ENCODE measurements around the gene L3MBTL2.

Gene L3MBTL2

DNA sequence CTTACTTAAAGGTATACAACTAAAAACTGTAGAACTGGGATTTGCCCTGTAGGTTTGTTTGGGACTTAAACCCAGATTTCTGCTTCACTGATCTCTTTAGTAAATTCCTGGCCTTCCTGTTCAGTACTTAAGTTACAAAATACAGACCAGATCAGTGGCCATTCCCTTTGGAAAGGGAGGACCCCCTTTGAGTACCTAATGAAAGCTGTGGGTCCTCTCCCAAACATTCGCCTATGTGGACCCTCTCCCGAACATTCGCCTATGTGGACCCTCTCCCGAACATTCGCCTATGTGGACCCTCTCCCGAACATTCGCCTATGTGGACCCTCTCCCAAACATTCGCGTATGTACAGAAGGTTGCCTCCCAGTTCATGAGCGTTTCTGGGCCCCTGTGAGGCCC, 10.3 kb downstream of the L3MBTL2 start:
- DNase-seq (ENCODE audit: low read depth in 2 of 2): no peak

- DNase-seq (ENCODE audit: low read depth in 2 of 2): no peak
These were observed 10.8 kb downstream of the L3MBTL2 start for GRCh38 chr22:41215926-41216325.

DNA sequence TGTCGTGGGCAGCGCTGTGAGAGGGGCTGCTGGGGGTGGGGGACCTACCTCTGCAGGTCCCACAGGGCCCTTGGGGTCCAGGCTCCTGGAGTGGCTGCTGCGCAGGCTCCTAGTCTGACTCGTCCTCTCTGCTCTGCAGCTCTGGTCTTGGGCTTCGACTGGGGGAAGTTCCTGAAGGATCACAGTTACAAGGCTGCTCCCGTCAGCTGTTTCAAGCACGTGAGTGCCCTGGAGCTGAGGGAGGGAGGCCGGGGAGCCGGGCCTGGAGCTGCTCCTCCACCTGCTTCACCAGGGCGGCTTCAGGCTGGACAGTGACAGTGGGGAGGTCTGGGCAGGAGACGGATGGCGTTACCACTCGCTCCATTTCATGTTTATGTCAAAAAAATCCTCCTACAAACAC, 11.9 kb downstream of the L3MBTL2 start:
- no peak for DNase-seq (ENCODE audit: low read depth in 2 of 2)

DNA sequence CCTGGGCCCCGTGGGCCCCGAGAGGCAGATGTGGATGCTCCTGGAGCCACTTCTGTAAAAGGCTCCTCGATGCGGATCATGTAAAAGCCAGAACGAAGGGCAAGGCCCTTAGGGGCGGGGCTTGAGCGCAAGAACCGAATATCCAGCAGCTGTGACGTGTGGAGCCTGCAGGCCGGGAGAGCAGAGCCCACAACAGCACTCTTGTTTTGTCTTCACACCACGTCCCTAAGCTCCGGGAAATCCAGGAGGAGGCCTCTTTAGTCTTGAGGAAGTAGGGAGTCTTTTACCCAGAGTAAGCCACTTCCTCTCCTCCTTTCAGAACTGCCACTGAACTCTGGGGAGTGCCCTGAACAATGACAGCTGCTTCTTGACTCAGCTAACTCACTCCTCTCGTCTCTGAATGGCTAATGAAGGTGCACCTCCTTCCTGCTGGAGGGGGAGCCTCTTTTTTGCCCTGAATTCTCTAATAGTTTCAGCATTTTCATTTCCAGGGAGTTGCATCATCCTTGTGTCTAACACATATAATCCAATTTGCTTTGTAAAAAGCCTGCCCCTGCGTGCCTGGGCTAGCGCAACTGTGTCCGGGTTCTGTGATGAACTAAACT, 12.5 kb downstream of the L3MBTL2 start:
- no peak for DNase-seq (ENCODE audit: low read depth in 2 of 2)

DNA sequence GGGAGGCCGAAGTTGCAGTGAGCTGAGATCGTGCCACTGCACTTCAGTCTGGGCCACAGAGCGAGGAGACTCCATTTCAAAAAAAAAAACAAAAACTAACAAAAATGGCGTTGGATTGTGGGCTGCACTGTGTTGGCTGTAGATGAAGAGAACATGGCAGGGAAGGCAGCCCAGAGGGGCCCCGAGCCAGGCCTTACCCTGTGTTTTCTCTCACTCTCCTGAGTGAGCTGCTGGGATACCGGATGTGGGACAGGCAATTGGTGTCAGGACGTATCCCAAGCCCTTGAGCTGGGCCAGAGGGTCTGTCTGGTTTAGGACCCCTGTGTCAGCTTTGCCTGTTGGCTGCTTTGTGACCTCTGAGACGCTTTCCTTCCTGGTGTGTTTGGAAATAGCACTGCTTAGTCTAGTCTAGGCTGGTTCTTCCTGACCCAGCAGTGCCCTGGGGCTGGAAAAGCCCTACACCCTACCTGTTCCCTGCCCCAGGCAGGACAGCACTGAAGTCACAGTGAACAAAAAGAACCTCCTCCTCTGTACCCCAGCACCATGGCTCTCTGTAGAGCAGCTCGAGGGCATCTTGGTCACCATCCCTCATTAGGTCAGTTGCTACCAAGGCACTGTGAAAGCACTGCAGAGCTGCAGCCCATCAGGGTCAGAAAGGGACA, 17.9 kb downstream of the L3MBTL2 start:
- no peak for DNase-seq (ENCODE audit: low read depth in 2 of 2)

DNA sequence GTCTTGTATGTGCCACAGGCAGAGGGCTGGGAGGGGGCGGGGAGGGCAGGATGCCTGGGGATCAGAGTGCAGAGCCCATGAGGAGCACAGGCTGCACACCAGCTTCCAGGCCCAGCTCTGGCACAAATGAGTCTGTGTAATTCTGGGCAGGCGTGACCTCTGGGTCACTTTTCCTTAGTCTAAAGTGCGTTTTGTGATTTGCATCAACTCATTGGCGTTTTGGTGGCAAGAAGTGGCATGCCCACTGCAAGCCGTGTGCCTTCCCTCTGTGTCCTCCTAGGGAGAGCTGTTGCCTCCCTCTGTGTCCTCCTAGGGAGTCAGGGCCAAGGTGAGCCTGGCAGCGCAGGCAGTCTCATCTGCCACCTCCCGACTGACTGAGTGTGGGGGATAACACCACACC, 18.4 kb downstream of the L3MBTL2 start:
- DNase-seq (ENCODE audit: low read depth in 2 of 2): no peak

DNA sequence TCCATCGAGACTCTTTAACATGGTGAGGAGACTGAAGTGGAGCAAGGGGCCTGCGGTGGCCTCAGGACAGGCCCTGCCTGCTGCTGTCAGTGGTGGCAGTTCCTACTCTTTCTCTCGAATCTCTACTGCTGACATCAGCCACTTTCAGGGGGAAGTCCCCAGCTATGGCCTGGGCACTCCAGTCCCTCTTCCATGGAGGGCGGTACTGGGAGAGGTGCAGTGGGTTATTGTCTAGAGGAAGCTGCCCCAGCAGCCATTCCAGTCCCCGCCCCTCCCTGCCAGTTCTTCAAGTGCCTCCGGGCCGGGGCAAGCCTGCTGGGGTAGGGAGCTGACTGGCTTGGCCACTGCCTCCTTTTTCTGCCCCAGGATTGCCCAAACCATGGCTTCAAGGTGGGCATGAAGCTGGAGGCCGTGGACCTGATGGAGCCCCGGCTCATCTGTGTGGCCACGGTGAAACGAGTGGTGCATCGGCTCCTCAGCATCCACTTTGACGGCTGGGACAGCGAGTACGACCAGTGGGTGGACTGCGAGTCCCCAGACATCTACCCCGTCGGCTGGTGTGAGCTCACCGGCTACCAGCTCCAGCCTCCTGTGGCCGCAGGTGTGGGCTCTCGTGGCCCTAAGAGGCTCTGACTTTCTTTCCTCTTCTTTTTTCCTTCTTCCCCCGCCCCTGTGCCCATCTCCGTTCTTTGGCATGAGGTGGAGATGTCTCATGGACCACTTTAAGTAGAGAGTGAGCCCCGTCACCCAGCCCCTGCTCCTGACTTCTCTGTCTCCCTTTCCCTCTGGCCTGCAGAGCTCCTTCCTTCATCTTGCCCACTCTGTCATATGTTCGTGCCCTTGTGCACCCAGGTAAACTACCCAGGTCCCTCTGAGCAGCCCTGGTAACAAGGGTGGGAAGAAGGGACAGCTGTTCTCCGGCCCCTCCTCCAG, 21.9 kb downstream of the L3MBTL2 start:
- no peak for DNase-seq (ENCODE audit: low read depth in 2 of 2)

DNA sequence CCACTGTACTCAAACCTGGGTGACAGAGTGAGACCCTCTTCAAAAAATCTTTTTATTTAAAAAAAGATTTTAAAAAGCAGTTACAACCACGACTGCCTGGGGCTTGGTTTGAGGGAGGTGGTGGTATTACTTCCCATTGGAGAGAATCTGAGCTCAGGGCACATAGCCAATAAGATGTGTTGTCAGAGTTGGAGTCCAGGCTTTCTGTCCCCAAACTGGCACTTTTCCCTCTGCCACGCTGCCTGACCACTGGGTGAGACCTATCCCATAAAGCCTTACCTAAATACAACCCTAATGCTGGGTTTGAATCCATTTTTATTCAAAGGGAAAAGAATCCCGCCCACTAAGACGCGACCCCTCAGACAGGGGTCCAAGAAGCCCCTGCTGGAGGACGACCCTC, 24.1 kb downstream of the L3MBTL2 start:
- no peak for DNase-seq (ENCODE audit: low read depth in 2 of 2)

DNA sequence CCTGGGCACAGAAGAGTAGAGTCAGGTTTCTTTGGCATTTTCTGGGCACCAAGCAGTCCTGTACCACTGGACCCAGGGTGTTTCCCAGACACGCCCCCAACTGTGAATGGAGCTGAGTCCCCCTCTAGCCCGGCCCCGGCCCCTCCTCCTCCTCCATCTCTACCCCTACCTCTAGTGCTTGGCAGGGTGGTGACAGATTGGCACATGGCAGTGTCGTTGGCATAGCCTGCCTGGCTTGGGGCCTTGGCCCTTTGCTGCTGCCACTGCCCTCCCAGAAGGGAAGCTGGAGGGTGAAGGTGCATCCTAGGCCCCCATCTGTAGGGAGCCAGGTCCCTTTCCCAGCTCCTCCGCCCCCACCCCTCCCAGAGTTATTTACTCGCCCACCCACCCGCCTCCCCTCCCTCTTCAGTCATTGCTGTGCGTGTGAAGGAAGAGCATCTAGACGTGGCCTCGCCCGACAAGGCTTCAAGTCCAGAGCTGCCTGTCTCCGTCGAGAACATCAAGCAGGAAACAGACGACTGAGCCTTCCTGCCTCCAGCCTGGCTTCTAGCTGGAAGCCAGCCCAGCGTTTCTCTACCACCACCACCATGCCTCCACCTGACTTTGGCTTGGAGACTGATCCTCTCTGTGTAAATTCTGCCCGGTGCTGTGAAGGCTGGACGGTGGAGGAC, 24.8 kb downstream of the L3MBTL2 start:
- no peak for DNase-seq (ENCODE audit: low read depth in 2 of 2)

DNA sequence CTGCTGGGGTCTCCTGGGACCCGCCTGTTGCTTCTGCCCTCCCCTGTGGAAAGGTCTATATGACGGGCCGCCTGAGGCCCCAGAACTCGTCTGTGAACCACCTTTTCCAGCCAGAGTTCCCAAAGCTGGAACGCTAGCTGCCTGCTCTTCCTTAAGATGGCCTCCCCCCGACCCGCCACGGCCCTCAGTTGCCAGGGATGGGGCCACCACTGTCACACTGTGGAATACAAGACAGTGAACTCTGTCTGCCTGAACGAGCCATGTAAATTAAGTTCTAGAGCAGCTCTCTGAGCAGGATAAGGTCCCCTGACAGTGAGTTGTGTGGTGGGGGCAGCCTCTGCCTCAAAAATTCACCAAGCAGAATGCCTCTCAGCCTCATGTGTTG, 25.3 kb downstream of the L3MBTL2 start:
- DNase-seq (ENCODE audit: low read depth in 2 of 2): no peak

DNA sequence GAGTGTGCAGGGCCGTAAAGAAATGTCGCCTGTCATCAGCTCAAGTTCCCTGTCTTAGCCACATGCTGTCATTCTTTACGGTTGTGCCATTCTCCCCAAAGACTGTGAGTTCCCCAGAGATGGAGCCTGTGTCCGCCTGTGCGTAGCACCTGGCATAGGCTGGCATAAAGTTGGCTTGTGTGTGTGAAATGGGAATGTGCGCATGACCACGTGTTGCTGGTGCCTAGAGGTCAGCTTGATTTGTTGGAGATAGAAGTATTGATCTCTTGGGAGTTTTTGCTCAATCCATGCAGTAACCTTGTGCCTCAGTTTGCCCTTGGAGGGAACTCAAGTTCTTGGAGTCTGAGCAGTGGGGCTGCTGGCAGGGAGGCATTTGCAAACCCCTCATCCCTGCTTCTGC, 26.3 kb downstream of the L3MBTL2 start:
- no peak for DNase-seq (ENCODE audit: low read depth in 2 of 2)

GRCh38 chr22:41234815-41235695, 29.9 kb downstream of the L3MBTL2 start:
- no peak for DNase-seq (ENCODE audit: low read depth in 2 of 2)

- DNase-seq (ENCODE audit: low read depth in 2 of 2): no peak
These were observed 32.1 kb downstream of the L3MBTL2 start for GRCh38 chr22:41237036-41237706.

DNA sequence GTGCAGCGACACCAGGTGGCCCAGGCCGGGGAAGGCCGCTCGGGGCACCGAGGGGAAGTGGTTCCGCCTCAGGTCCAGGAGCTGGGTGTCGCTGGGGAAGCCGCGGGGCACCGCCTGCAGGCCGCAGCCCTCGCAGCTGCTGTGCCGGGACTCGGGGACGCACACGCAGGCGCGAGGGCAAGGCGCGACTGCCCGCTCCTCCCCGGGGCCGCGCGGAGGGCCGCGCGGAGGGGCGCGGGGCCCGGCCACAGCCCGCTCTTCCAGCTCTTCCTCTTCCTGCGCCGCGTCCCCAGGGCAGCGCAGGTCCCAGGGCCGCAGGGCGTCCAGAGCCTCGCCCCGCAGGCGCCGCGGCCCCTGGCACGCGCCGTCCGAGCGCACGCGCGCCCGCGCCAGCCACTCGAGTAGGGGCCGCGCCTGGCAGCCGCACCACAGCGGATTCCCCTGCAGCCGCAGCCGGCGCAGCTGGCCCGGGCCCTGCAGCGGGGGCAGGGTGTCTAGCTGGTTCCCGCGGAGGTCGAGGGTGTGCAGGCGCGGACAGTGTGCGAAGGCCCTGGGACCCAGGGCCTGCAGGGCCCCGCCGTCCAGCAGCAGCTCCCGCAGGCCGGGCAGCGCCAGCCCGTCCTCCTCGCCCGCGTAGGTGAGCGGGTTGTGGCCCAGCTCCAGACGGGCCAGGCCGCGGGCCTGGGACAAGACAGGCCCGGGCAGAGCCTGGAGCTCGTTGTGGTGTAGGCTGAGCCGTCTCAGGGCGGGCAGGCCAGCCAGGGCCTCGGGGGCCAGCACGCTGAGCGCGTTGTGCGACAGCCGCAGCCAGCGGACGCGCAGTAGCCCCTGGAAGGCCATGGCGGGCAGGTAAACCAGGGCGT, 32.8 kb downstream of the L3MBTL2 start:
- peak; percentile 48 to 69 for DNase-seq (ENCODE audit: low read depth in 2 of 2)

GRCh38 chr22:41238570-41239442, 33.7 kb downstream of the L3MBTL2 start:
- no peak for DNase-seq (ENCODE audit: low read depth in 2 of 2)

DNA sequence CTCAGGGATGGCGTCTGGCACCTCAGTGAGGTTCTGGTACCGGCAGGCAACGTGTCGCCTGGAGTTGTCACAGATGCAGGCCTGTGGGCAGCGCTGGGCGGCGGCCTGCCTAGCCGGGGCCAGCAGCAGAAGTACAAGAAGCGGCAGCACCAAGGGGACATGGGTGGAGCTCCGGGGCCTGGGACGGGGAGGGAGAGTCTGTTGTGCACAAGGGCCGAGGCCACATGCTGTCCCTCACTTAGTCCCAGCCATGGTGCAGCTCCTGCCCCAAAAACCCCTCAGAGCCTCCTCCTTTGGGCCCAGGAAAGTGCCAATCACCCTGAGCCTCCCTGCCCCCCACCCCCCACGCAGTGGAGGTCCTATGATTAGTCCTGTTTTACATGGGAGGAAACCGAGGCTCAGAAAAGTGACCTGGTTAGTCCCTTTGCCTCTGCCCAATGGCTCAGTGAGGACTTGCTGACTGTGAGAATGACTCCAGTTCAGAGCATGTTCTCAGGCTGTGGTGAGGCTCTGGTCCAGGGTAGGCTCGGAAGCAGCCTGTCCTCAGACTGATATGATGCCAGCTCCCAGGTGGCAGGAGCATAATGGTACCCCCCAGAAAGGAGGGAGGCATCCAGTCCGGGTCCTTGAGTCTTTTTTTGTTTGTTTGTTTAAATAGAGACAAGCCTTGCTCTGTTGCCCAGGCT, 34.5 kb downstream of the L3MBTL2 start:
- no peak for DNase-seq (ENCODE audit: low read depth in 2 of 2)

- no peak for DNase-seq (ENCODE audit: low read depth in 2 of 2)
These were observed 35.4 kb downstream of the L3MBTL2 start, which contains the start of gene CHADL for GRCh38 chr22:41240377-41241132. Gene CHADL, minus strand, starts transcription at chr22:41240931. Its CDS starts 50 bp downstream, at chr22:41240881.

Data from stimulated activated CD8-positive, alpha-beta memory T cell treated with anti-CD3 and anti-CD28 coated beads, Interleukin-2, amount 100 ng/mL, for 1 hour (primary cell).